ENCODE measurements around the gene PRRX2.

PRRX2 gene

DNA sequence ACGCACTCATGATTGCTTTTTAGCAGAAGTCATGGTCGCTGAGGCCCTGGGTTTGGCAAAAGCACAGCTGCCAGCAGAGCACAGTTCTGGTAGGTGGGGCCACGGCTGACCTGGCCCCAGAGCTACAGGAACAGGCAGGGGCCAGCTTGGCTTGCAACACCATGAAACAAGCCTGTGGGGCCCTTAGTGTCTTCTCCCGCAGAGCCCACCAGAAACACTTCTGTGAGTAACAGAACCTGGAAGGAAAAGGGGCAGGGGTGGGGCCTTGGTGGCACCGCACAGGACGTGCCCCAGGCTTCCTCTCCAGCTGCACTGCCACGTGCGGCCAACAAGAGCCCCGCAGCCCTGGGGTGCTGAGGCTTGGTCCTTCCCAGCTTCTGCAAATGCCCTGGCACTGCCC is 28.3 kb upstream of the PRRX2 start:
- TF ChIP-seq CTCF (IDR thresholded peaks at IDR 0.05; ENCODE audit: low read length) (no peak), EZH2 (IDR thresholded peaks at IDR 0.05; ENCODE audit: borderline replicate concordance, low read length) (no peak)
- Histone ChIP-seq H3K36me3 (ENCODE audit: insufficient read depth, low read length) (peaks cover 68% of the 10 kb centered on the region), H4K20me1 (ENCODE audit: insufficient read depth, low read length) (no peaks in the 10 kb centered on the region), H3K4me2 (ENCODE audit: low read length) (no peak overlapping the region), H3K79me2 (ENCODE audit: insufficient read depth, low read length) (0 out of 2 replicates have a peak, but pooled peaks cover 2% of the 10 kb centered on the region), H3K9me3 (ENCODE audit: low read length) (no peaks in the 10 kb centered on the region), H3K27me3 (ENCODE audit: insufficient read depth, low read length) (no peaks in the 10 kb centered on the region), H3K4me3 (ENCODE audit: low read depth, low read length, poor library complexity, severe bottlenecking) (no peak overlapping the region), H2AFZ (ENCODE audit: low read length) (no peak overlapping the region), H3K27ac (ENCODE audit: low read depth, low read length, poor library complexity, severe bottlenecking) (no peak overlapping the region), H3F3A (ENCODE audit: insufficient read depth, low read length) (no peaks in the 10 kb centered on the region), H3K9ac (ENCODE audit: low read length) (no peak overlapping the region), H3K9me2 (ENCODE audit: low read depth, low read length) (no peaks in the 10 kb centered on the region), H3K4me1 (ENCODE audit: insufficient read depth, low read length, severe bottlenecking) (peaks cover 18% of the 10 kb centered on the region)

- no peak overlapping the region for H3K27ac ChIP-seq (ENCODE audit: low read depth, low read length, poor library complexity, severe bottlenecking)
- no peak overlapping the region for H3K4me2 ChIP-seq (ENCODE audit: low read length)
- H3K27me3 ChIP-seq (ENCODE audit: insufficient read depth, low read length) = no peaks in the 10 kb centered on the region
- H3F3A ChIP-seq (ENCODE audit: insufficient read depth, low read length) = no peaks in the 10 kb centered on the region
- H3K9me3 ChIP-seq (ENCODE audit: low read length) = no peaks in the 10 kb centered on the region
- H3K9ac ChIP-seq (ENCODE audit: low read length) = no peak overlapping the region
- no peak overlapping the region for H3K4me3 ChIP-seq (ENCODE audit: low read depth, low read length, poor library complexity, severe bottlenecking)
- H3K79me2 ChIP-seq (ENCODE audit: insufficient read depth, low read length) = no peaks in the 10 kb centered on the region
- no peaks in the 10 kb centered on the region for H3K9me2 ChIP-seq (ENCODE audit: low read depth, low read length)
- TF ChIP-seq CTCF (IDR thresholded peaks at IDR 0.05; ENCODE audit: low read length) (no peak), EZH2 (IDR thresholded peaks at IDR 0.05; ENCODE audit: borderline replicate concordance, low read length) (no peak)
- peaks cover 18% of the 10 kb centered on the region for H3K4me1 ChIP-seq (ENCODE audit: insufficient read depth, low read length, severe bottlenecking)
- peaks cover 61% of the 10 kb centered on the region for H3K36me3 ChIP-seq (ENCODE audit: insufficient read depth, low read length)
- H2AFZ ChIP-seq (ENCODE audit: low read length) = no peak overlapping the region
- H4K20me1 ChIP-seq (ENCODE audit: insufficient read depth, low read length) = no peaks in the 10 kb centered on the region
Observed at GRCh38 chr9:129637673-129638439, 27.6 kb upstream of the PRRX2 start.

- no peaks in the 10 kb centered on the region for H3K79me2 ChIP-seq (ENCODE audit: insufficient read depth, low read length)
- peaks cover 48% of the 10 kb centered on the region for H3K36me3 ChIP-seq (ENCODE audit: insufficient read depth, low read length)
- H3K4me3 ChIP-seq (ENCODE audit: low read depth, low read length, poor library complexity, severe bottlenecking) = no peak overlapping the region
- no peak overlapping the region for H3K4me2 ChIP-seq (ENCODE audit: low read length)
- H3K9me2 ChIP-seq (ENCODE audit: low read depth, low read length) = no peaks in the 10 kb centered on the region
- no peak overlapping the region for H3K9ac ChIP-seq (ENCODE audit: low read length)
- H3F3A ChIP-seq (ENCODE audit: insufficient read depth, low read length) = no peaks in the 10 kb centered on the region
- TF ChIP-seq EZH2 (IDR thresholded peaks at IDR 0.05; ENCODE audit: borderline replicate concordance, low read length) = no peak
- TF ChIP-seq CTCF (IDR thresholded peaks at IDR 0.05; ENCODE audit: low read length) = no peak
- H3K4me1 ChIP-seq (ENCODE audit: insufficient read depth, low read length, severe bottlenecking) = peaks cover 18% of the 10 kb centered on the region
- no peaks in the 10 kb centered on the region for H4K20me1 ChIP-seq (ENCODE audit: insufficient read depth, low read length)
- H3K27me3 ChIP-seq (ENCODE audit: insufficient read depth, low read length) = no peaks in the 10 kb centered on the region
- no peak overlapping the region for H3K27ac ChIP-seq (ENCODE audit: low read depth, low read length, poor library complexity, severe bottlenecking)
- H3K9me3 ChIP-seq (ENCODE audit: low read length) = no peaks in the 10 kb centered on the region
- H2AFZ ChIP-seq (ENCODE audit: low read length) = no peak overlapping the region
Observed at GRCh38 chr9:129639034-129639630, 26.3 kb upstream of the PRRX2 start.

Data from OCI-LY1 (cell line).